H54 (cell line): ENCODE results near the gene CR1L.
"Not testable (repeated sequence)": the region's sequence is repeated elsewhere in the genome, so short reads cannot be mapped to it uniquely, and the experiment has no call there.

Source experiments
- DNase-seq: peaks from one replicate; pipeline ENCODE4 v3.0.0; 2011; ENCODE audit warnings: low spot score, mixed read lengths; ENCODE audit not compliant: insufficient read length
- FAIRE-seq: peaks from 3 replicates; lab custom pipeline; 2011; peaks lifted over from hg19 to GRCh38; lab: Jason Lieb, UNC
- POLR2A ChIP-seq: IDR thresholded peaks from 2 replicates; pipeline ENCODE4 v1.6.1; 2011; ENCODE audit warnings: low read depth, mild to moderate bottlenecking, low read length

Gene CR1L

DNA sequence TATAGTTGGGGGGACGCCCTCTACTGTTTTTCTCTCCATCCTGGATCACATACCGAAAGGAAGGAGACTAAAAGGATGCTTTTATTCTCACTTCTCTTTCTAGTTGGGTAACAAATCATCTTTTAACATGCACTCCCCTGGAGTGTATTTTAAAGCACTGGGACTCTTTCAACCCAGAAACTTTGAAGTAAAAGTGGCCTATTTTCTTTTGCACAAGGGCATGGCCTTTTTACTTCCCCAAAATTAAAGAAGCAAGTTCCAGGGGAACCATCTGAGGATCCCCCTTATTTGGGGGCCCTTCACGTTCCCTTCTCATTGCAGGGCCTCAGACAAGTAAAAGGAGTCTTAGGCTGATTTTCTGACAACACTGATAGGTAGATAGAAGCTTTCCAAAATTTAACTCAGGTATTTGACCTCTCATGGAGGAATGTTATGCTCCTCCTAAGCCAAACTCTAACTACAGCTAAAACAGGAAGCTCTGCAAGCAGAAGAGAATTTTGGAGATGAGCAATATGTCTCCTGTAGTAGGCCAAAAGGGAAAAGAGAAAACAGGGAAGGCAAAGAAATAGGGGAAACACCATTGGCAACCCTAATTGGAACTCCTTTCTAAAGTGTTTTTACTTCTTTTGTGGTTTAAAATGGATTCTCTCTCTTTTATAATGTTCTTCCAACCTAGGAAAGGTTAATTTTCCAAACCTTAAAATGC, 98.1 kb downstream of the CR1L start:
- no peak for TF ChIP-seq POLR2A
- DNase-seq (no peak), FAIRE-seq (no peak)

GRCh38 chr1:207744000-207744534, 99.1 kb downstream of the CR1L start:
- FAIRE-seq, result no peak
- no peak for DNase-seq
- no peak for TF ChIP-seq POLR2A

- DNase-seq (no peak), FAIRE-seq (no peak)
- no peak for TF ChIP-seq POLR2A
These were observed 100.4 kb downstream of the CR1L start for GRCh38 chr1:207745285-207745684.

DNA sequence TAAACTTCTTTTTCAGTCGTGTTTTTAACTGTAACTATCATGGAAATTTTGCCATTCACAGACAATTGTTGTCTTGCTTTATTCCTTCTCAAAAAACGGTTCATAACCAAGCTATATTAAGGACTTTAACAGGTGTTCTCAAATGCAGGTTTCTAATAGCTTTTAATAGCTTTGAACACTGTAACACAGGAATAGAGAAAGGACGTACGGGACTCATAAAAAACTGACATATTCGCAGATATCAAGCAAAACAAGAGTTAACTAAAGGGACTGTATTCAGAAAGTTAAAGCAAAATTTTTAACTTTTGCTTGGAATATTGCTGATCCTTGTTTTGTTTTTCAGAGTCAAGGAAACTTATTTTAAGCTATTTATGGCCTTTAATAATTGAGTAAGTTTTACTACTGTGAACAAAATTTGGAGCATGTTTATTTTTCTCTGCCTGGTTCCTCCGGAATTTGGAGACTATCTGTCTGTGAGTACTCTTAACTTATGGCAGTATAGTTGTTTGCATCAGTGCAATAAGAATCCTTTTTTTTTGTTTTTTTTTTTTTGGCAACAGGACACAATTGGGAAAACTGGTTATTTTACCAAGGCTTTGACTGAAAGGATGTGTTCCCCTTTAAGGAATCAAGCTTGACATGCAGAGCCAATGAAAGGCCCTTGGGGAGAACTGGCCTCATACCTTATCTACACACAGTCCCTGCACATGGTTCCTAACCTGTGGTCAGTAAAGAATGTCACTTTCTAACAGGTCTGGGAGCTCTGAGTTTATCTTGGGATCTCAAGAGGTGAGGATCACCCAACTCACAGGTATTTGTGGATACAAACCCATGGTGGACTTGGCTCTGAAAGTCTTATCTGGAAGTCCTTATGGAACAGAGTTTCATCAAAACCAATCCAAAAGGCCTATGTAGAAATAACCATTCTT, 101.2 kb downstream of the CR1L start:
- no peak for TF ChIP-seq POLR2A
- FAIRE-seq (no peak), DNase-seq (no peak)

DNA sequence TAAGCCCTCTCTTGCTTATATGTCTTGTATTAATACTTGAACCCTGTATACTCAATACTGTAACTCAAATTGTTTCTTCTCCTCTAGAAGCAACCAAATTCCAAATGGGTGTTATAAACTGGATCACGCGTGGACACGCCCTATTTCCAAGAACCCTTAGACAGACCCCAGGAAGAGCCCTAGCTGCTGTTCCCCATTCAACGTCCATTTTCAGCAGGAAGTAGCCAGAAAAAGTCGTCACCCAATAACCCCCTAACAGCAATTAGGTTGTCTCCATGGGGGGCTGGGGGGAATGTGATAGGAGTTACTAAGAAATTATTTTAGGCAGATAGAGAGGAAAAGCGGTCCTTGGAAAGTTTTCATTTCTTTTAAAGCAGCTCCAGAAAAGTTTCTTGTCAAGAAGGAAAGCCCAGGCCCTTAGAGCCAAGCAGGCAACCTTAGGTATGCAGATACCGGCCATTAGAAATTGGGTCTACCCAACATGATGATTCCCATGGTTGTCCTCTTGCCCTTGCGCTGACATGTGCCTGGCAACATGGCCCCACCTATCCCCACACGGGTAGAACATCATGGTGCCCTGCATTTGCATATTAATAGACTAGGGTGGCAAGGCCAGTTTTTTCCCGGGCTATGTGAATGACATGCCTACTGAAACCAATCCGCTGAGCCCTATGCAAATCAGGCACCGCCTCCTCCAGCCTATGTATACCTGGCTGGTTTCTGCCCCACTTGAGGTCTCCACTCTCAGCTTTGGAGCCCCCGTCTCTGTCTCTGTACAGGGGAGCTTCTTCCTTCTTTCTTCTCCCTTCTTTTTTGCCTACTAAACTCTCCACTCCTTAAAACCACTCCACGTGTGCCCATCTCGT, 102.9 kb downstream of the CR1L start:
- no peak for TF ChIP-seq POLR2A
- DNase-seq (no peak), FAIRE-seq (no peak)

DNA sequence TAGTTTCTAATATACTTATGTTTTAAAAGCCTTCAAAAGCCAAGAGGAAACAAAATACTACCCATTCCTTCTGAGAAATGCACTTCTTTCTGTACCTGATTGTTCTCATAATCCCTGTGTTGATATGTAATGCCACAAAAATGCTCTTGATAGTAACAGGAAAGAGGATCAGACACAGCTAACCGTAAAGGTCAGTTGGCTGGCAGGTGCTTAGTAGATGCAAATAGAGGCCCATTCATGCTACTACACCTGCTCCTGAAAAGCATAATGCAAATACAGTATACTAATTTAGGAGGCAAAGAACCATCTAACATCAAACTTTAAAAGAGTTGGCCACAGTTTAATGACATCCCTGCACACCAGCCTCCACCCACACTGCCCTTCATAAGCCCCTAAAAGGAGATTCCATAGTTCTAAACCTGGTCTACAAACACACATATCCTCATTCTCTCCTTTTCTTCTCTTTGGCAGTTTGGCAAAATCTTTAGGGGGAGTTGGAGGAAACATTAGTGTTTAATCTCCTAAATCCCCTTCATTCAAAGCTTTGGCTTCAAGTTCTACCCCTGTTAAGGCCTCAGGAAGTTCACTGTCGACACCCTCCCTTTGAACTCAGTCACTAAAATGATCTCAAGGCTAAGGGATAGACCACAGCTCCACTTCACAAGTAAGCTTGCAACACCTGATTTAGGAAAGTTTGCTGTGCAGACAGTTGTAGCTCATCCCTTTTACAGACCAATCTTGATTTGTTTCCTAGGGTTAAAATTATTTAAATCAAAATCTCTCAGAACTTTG, 104.0 kb downstream of the CR1L start:
- no peak for TF ChIP-seq POLR2A
- DNase-seq, result no peak
- no peak for FAIRE-seq

GRCh38 chr1:207750631-207751305, 105.8 kb downstream of the CR1L start:
- no peak for FAIRE-seq
- TF ChIP-seq POLR2A, result no peak

GRCh38 chr1:207751463-207751789, 106.5 kb downstream of the CR1L start:
- DNase-seq, FAIRE-seq: not testable (repeated sequence)

More at GRCh38 chr1:207750631-207751305, 105.8 kb downstream of the CR1L start:
- no peak for DNase-seq

GRCh38 chr1:207751790-207752455, 107.0 kb downstream of the CR1L start, which contains the start of gene CD46:
Gene CD46 (plus strand): TSS chr1:207752054. CDS start chr1:207752213, 159 bp downstream.
- DNase-seq (peak; percentile 88), FAIRE-seq (peak; percentile 45)
- peak; percentile 68 for TF ChIP-seq POLR2A

GRCh38 chr1:207752456-207752998, 107.6 kb downstream of the CR1L start:
- no peak for TF ChIP-seq POLR2A
- FAIRE-seq, result no peak
- DNase-seq, result no peak

- DNase-seq, result no peak
- no peak for TF ChIP-seq POLR2A
- FAIRE-seq, result no peak
These were observed 108.7 kb downstream of the CR1L start for GRCh38 chr1:207753611-207754010.

GRCh38 chr1:207754011-207754410, 109.1 kb downstream of the CR1L start:
- FAIRE-seq (no peak), DNase-seq (no peak)

More at GRCh38 chr1:207754011-207754410, 109.1 kb downstream of the CR1L start:
- TF ChIP-seq POLR2A, result no peak
